Ectodermal cell (in vitro differentiated cells): ENCODE measurements around the gene SLC12A3.

Experiments
- H3K27ac ChIP-seq: 2 replicates; pipeline ENCODE4 v1.7.0; 2013; ENCODE audit warnings: mild to moderate bottlenecking, low read depth, low read length; ENCODE audit not compliant: insufficient read depth, poor library complexity, severe bottlenecking
- H3K27me3 ChIP-seq: 2 replicates; pipeline ENCODE4 v1.7.0; 2013; ENCODE audit warnings: mild to moderate bottlenecking, low read length; ENCODE audit not compliant: insufficient read depth, control insufficient read depth, poor library complexity, severe bottlenecking
- H3K36me3 ChIP-seq: one replicate; pipeline ENCODE4 v1.7.0; 2013; ENCODE audit warnings: low read length; ENCODE audit not compliant: control insufficient read depth, insufficient read depth
- H3K4me1 ChIP-seq: one replicate; pipeline ENCODE4 v1.7.0; 2013; ENCODE audit warnings: low read length; ENCODE audit not compliant: control insufficient read depth, insufficient read depth
- H3K4me3 ChIP-seq: 2 replicates; pipeline ENCODE4 v1.7.0; 2013; ENCODE audit warnings: low read depth, low read length, control low read depth; ENCODE audit not compliant: insufficient read depth
- H3K9me3 ChIP-seq: 2 replicates; pipeline ENCODE4 v1.7.0; 2013; ENCODE audit warnings: mild to moderate bottlenecking, low read length, moderate library complexity; ENCODE audit not compliant: control insufficient read depth
- WGBS, 2 experiments: methylation state at CpG; one replicate each; pipeline ENCODE4 v1.1.7; 2013; ENCODE audit warnings: missing lambda C conversion rate in 2 of 2; 5-methylcytosine and 5-hydroxymethylcytosine counted together

SLC12A3 gene

GRCh38 chr16:56907401-56907800 is 42.4 kb downstream of the SLC12A3 start:
- Histone ChIP-seq H3K27me3 (no peaks in the 10 kb centered on the region), H3K4me1 (peaks cover 8% of the 10 kb centered on the region)
- 92 to 93% methylated on average over 3 of the region's 3 CpGs for WGBS, 2 experiments

GRCh38 chr16:56909527-56909979 is 44.5 kb downstream of the SLC12A3 start:
- Histone ChIP-seq H3K27ac (no peak overlapping the region), H3K9me3 (no peaks in the 10 kb centered on the region), H3K4me3 (no peak overlapping the region), H3K36me3 (no peaks in the 10 kb centered on the region), H3K4me1 (peaks cover 8% of the 10 kb centered on the region), H3K27me3 (no peaks in the 10 kb centered on the region)
- WGBS, 2 experiments, result 90% methylated on average over 7 of the region's 7 CpGs

More at GRCh38 chr16:56907401-56907800, 42.4 kb downstream of the SLC12A3 start:
- no peak overlapping the region for H3K27ac ChIP-seq
- H3K4me3 ChIP-seq, result no peak overlapping the region
- no peaks in the 10 kb centered on the region for H3K36me3 ChIP-seq
- no peaks in the 10 kb centered on the region for H3K9me3 ChIP-seq

DNA sequence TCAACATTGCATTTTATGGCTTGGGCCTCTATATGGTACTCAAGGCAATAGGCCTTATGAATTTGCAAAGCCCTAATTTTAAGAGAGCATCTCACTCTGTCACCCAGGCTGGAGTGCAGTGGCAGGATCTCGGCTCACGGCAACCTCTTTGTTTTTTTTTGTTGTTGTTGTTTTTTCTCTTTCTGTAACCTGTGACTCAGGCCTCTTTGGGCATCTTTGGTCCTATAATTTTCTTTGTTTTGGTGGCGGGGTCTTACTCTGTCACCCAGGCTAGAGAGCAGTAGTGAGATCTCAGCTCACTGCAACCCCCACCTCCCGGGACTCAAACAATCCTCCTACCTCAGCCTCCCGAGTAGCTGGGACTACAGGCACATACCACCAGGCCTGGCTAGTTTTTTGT is 45.1 kb downstream of the SLC12A3 start:
- Histone ChIP-seq H3K27ac (no peak overlapping the region), H3K4me1 (peaks cover 8% of the 10 kb centered on the region), H3K4me3 (no peak overlapping the region), H3K27me3 (no peaks in the 10 kb centered on the region), H3K36me3 (no peaks in the 10 kb centered on the region), H3K9me3 (no peaks in the 10 kb centered on the region)
- WGBS, 2 experiments, result 86 to 90% methylated on average over 5 of the region's 5 CpGs

DNA sequence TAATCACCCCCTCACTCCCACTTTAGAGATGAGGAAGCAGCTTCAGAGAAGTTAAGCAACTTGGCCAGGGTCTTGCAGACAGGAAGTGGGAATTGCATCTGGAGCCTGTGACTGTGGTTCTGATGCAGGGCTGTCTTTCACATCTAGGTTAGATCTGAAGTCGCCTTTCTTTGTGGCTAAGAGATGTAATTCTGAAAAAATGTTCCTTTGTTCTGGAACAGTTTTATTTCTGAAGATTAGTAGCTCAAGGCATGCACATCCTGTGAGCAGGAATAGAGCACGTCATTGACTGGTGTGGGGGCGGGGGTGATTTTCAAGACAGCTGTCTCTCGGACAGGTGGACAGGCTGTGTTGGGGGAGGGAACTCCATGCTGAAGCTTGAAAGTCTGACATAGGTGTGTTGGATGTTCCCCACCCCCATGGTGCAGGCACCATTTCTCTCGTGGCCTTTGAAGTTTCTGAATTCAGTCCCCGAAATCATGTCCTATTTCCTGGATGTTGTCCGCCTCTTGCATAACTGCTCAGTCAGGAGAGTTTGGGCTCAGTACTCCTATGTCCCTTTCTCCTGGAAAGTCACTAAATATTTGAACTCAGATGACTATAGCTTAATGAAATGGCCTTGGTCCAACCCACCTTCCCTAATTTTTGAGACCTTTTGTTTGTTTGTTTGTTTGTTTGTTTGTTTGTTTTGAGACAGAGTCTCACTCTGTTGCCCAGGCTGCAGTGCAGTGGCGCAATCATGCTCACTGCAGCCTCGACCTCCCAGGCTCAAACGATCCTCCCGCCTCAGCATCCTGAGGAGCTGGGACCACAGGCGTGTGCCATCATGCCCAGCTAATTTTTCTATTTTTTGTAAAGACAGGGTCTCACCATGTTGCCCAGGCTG is 45.9 kb downstream of the SLC12A3 start:
- Histone ChIP-seq H3K27ac (no peak overlapping the region), H3K9me3 (no peaks in the 10 kb centered on the region), H3K4me1 (peaks cover 8% of the 10 kb centered on the region), H3K27me3 (no peaks in the 10 kb centered on the region), H3K36me3 (no peaks in the 10 kb centered on the region), H3K4me3 (no peak overlapping the region)
- WGBS, 2 experiments, result 91 to 92% methylated on average over 12 of the region's 12 CpGs

DNA sequence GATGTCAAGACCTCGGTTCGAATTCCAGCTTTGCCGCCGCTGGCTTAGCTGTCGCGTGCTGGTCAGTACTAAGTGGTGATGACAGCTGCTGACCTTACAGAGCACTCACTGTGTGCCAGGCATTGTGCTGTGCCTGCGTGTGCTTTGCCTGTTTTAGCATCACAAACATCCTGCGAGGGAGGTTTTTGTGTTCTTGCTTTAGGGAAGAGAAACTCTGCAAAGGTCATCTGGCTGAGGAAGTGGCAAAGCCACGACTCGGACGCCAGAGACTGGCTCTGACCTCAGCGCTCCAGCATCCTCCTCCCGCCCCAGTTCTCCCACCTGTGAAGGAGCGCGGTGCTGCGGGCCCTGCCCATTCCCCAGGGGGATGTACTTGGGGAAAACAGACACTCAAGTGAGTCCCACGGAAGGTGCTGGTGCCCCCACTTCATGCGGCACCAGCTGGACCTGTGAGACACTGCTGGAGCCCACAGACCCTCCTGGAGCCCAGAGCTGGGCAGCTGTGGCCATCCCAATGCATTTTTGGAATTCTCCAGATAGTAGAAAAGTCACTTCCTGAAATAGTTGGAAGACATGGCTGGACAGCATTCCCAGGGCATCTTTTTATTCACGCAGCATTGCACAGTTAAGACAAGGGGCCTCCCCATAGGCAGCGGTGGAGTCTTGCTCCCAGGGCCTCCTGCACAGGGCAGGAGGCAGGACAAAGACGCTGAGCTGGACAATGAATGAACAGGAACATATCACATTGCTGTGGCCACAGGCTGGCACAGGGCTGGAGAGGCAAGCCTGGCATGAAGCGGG is 47.0 kb downstream of the SLC12A3 start:
- Histone ChIP-seq H3K4me3 (no peak overlapping the region), H3K36me3 (no peaks in the 10 kb centered on the region), H3K27ac (no peak overlapping the region), H3K4me1 (peaks cover 8% of the 10 kb centered on the region), H3K27me3 (no peaks in the 10 kb centered on the region), H3K9me3 (no peaks in the 10 kb centered on the region)
- WGBS, 2 experiments, result 74 to 75% methylated on average over 22 of the region's 22 CpGs

DNA sequence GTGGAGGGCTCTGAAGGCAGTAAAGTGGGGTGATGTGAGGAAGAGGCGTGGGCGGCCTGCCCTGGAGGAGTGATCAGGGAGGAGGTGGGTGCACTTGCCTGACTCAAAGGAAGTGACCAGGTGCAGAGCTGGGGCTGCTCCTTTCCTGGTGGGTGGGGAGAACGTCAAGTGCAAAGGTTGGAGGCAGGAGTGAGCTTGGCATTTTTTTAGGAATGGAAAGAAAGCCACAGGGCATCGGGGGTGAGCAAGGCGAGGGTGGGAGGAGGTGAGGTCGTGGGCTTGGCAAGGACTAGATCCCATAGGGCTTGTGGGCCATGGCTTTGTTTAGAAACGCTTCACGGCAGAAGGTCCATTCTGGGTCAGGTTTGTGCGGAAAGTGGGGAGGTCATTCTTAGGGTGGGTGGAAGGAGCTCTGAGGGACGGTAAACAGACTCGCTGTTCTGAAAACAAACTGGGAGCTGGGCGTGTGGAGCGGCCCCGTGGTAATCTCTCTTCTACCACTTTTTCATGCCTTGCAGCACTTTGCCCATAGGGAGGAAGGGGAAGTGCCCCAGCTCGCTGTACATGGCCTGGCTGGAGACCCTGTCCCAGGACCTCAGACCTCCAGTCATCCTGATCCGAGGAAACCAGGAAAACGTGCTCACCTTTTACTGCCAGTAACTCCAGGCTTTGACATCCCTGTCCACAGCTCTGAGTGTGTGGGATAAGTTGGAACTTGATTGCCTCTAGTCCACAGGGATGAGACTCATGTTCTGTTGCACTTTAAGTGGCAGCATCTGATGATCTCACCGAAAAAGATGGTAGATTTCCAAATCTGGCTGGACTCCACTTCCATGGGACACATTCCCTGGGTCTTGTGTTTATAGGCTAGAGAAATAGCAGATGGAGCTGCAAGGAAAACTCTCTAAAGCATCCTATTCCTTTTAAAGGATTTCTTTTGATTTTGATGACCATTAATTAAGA is 48.0 kb downstream of the SLC12A3 start:
- H3K27ac ChIP-seq, result no peak overlapping the region
- no peak overlapping the region for H3K4me3 ChIP-seq
- H3K4me1 ChIP-seq, result peaks cover 8% of the 10 kb centered on the region
- WGBS, 2 experiments, result 92 to 93% methylated on average over 18 of the region's 18 CpGs
- H3K36me3 ChIP-seq, result no peaks in the 10 kb centered on the region
- H3K27me3 ChIP-seq, result no peaks in the 10 kb centered on the region
- no peaks in the 10 kb centered on the region for H3K9me3 ChIP-seq

DNA sequence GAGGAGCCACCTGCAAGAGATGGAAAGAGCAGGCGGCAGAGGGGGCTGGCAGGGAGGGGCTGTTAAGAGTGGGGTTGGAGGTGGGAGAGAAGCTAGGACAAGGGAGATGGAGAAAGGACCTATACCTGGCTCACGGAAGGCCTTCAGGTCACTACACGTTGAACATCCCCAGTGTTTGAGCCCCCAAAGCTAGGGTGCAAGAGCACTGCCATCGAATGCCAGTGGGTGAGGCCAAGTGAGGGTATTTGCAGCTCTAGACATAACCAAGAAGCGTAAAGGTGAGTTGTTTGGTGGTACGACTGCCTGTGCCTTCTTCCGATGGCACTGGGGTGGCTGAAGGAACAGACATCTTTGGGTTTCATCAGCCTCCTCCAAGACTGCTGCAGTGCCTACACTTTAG is 49.9 kb downstream of the SLC12A3 start:
- Histone ChIP-seq H3K27ac (no peak overlapping the region), H3K36me3 (no peaks in the 10 kb centered on the region), H3K27me3 (no peaks in the 10 kb centered on the region), H3K9me3 (no peaks in the 10 kb centered on the region), H3K4me3 (no peak overlapping the region), H3K4me1 (peaks cover 5% of the 10 kb centered on the region)
- 83% methylated on average over 7 of the region's 7 CpGs for WGBS, 2 experiments

- 90 to 91% methylated on average over 13 of the region's 13 CpGs for WGBS, 2 experiments
- Histone ChIP-seq H3K4me3 (no peak overlapping the region), H3K27ac (no peak overlapping the region), H3K4me1 (peaks cover 5% of the 10 kb centered on the region), H3K27me3 (no peaks in the 10 kb centered on the region), H3K9me3 (no peaks in the 10 kb centered on the region), H3K36me3 (no peaks in the 10 kb centered on the region)
Measured at GRCh38 chr16:56915336-56916119, 50.5 kb downstream of the SLC12A3 start.
